HCT116 (cell line): ENCODE measurements around the gene SELENOW. TPM values are rescaled to one million over a fixed set of nuclear protein-coding genes. Genes with fewer than 3 reads are reported as not detected.

ENCODE experiments used
- ATAC-seq: fragments of 200-7000 bp; cut with Tn5 transposase; 2 replicates; pipeline ENCODE4 v1.9.1; 2020; ENCODE audit warnings: mild to moderate bottlenecking, moderate library complexity
- BruUV-seq: library from RNA; stranded (reverse); fragments of 400-500 nt; replicated peaks from 2 replicates; lab custom pipeline; 2021; lab: Mats Ljungman, UMichigan
- CTCF ChIA-PET: fragments of 300-600 bp; sonication (Branson Sonifier 250); formaldehyde crosslinking; loops from one replicate; lab custom pipeline; 2021; ENCODE audit warnings: antibody characterized with exemption; lab: Charles Lee
- POLR2A ChIA-PET: fragments of 300-600, 350-600 bp; sonication (Branson Sonifier 250); formaldehyde crosslinking; loops from one replicate; lab custom pipeline; 2021; ENCODE audit warnings: antibody characterized with exemption; lab: Charles Lee
- RAD21 ChIA-PET, 2 experiments: fragments of 300-600 bp; sonication (Branson Sonifier 250); formaldehyde crosslinking; loops; one replicate each; lab custom pipeline; 2023; ENCODE audit warnings: low total read pairs in 2 of 2; ENCODE audit not compliant: uncharacterized antibody in 2 of 2, unreplicated experiment in 2 of 2, low non-redundant PET in 1 of 2; lab: Charles Lee
- DNase-seq: peaks from one replicate; pipeline ENCODE4 v3.0.0-alpha.2; 2010; ENCODE audit warnings: low read depth, low spot score
- H2AFZ ChIP-seq: fragments of 200-600 bp; shearing (Covaris generic), sonication (generic); 2 replicates; pipeline ENCODE4 v1.6.1; 2017; ENCODE audit warnings: low read depth, mixed run types, mixed read lengths, antibody characterized with exemption, low read length; ENCODE audit not compliant: poor library complexity, severe bottlenecking
- H3K27ac ChIP-seq: 2 replicates; pipeline ENCODE4 v1.5.1; 2012; ENCODE audit warnings: low read depth, low read length
- H3K27me3 ChIP-seq: fragments of 200-600 bp; sonication (generic); 2 replicates; pipeline ENCODE4 v1.6.1; 2016; ENCODE audit warnings: mixed run types, low read length, mixed read lengths; ENCODE audit not compliant: insufficient read depth
- H3K36me3 ChIP-seq, 2 experiments: fragments of 200-500 bp in 1 of 2; fragments of 200-600 bp in 1 of 2; sonication (Bioruptor generic) in 1 of 2; sonication (generic) in 1 of 2; 2 replicates each; pipeline versions ENCODE4 v1.5.1 to v1.6.1; 2014 to 2016; ENCODE audit warnings: low read length in 2 of 2, inconsistent platforms in 1 of 2, mixed read lengths in 1 of 2, mixed run types in 1 of 2; ENCODE audit not compliant: insufficient read depth in 2 of 2, control insufficient read depth in 1 of 2
- H3K4me1 ChIP-seq, 2 experiments: fragments of 200-600 bp in 1 of 2; sonication (generic) in 1 of 2; 2 replicates each; pipeline versions ENCODE4 v1.5.1 to v1.6.1; 2012 to 2017; ENCODE audit warnings: low read length in 2 of 2, inconsistent platforms in 1 of 2, mild to moderate bottlenecking in 1 of 2, mixed read lengths in 1 of 2, mixed run types in 1 of 2, moderate library complexity in 1 of 2; ENCODE audit not compliant: insufficient read depth in 2 of 2, control insufficient read depth in 1 of 2
- H3K4me2 ChIP-seq: fragments of 200-600 bp; sonication (generic); 2 replicates; pipeline ENCODE4 v1.6.1; 2017; ENCODE audit warnings: mixed run types, low read length, mixed read lengths
- H3K4me3 ChIP-seq, 2 experiments: fragments of 200-600 bp in 1 of 2; sonication (generic) in 1 of 2; replicated peaks in 1 of 2; 2 replicates each; pipeline ENCODE4 v1.5.1; 2011 to 2016; ENCODE audit warnings: low read length in 2 of 2, control low read depth in 1 of 2, low read depth in 1 of 2, mild to moderate bottlenecking in 1 of 2, mixed read lengths in 1 of 2, mixed run types in 1 of 2
- H3K79me2 ChIP-seq: fragments of 200-600 bp; sonication (generic); 2 replicates; pipeline ENCODE4 v1.6.1; 2017; ENCODE audit warnings: mild to moderate bottlenecking, mixed run types, low read length, moderate library complexity, mixed read lengths; ENCODE audit not compliant: insufficient read depth
- H3K9ac ChIP-seq: fragments of 200-600 bp; sonication (generic); 2 replicates; pipeline ENCODE4 v1.6.1; 2016; ENCODE audit warnings: low read length, mixed read lengths
- H3K9me2 ChIP-seq: fragments of 200-600 bp; sonication (generic), shearing (Covaris generic); 2 replicates; pipeline ENCODE4 v1.6.1; 2017; ENCODE audit warnings: mixed run types, mild to moderate bottlenecking, moderate library complexity; ENCODE audit not compliant: insufficient read depth
- H3K9me3 ChIP-seq, 2 experiments: fragments of 200-500 bp in 1 of 2; fragments of 200-600 bp in 1 of 2; sonication (Bioruptor generic) in 1 of 2; sonication (generic) in 1 of 2; 2 replicates each; pipeline ENCODE4 v1.6.1; 2014 to 2017; ENCODE audit warnings: low read length in 2 of 2, mixed read lengths in 2 of 2, inconsistent platforms in 1 of 2, low read depth in 1 of 2, mild to moderate bottlenecking in 1 of 2, mixed run types in 1 of 2, moderate library complexity in 1 of 2; ENCODE audit not compliant: control insufficient read depth in 1 of 2, insufficient read depth in 1 of 2
- H4K20me1 ChIP-seq: fragments of 200-600 bp; sonication (generic), shearing (Covaris generic); 2 replicates; pipeline ENCODE4 v1.6.1; 2017; ENCODE audit warnings: mixed run types, mild to moderate bottlenecking, moderate library complexity; ENCODE audit not compliant: insufficient read depth
- ATF3 ChIP-seq: IDR thresholded peaks from 2 replicates; pipeline ENCODE4 v1.6.1; 2012
- EGR1 ChIP-seq: IDR thresholded peaks from 2 replicates; pipeline ENCODE4 v1.6.1; 2012; ENCODE audit warnings: low read depth
- EZH2 ChIP-seq: fragments of 200-600 bp; sonication (generic); IDR thresholded peaks from 2 replicates; pipeline ENCODE4 v1.6.1; 2017; ENCODE audit warnings: antibody characterized with exemption, mixed run types
- EZH2phosphoT487 ChIP-seq: fragments of 200-600 bp; IDR thresholded peaks from 2 replicates; pipeline ENCODE4 v1.6.1; 2018; ENCODE audit warnings: antibody characterized with exemption, borderline replicate concordance
- JUND ChIP-seq: IDR thresholded peaks from 2 replicates; pipeline ENCODE4 v1.6.1; 2012
- MAX ChIP-seq: IDR thresholded peaks from 2 replicates; pipeline ENCODE4 v1.6.1; 2012
- POLR2A ChIP-seq: IDR thresholded peaks from 2 replicates; pipeline ENCODE4 v1.7.0; 2011; ENCODE audit warnings: borderline replicate concordance; ENCODE audit not compliant: insufficient read depth, insufficient read length; ENCODE audit errors: extremely low read depth
- RAD21 ChIP-seq: IDR thresholded peaks from 2 replicates; pipeline ENCODE4 v1.6.1; 2012; ENCODE audit warnings: low read depth, mild to moderate bottlenecking
- SIN3A ChIP-seq: IDR thresholded peaks from 2 replicates; pipeline ENCODE4 v1.6.1; 2012; ENCODE audit warnings: low read depth
- SP1 ChIP-seq: IDR thresholded peaks from 2 replicates; pipeline ENCODE4 v1.6.1; 2012; ENCODE audit warnings: low read depth
- TCF7L2 ChIP-seq: IDR thresholded peaks from 2 replicates; pipeline ENCODE4 v1.7.0; 2011; ENCODE audit warnings: borderline replicate concordance, inconsistent platforms; ENCODE audit not compliant: insufficient read depth, insufficient read length; ENCODE audit errors: extremely low read depth
- ZBTB33 ChIP-seq: IDR thresholded peaks from 2 replicates; pipeline ENCODE4 v1.6.1; 2011; ENCODE audit warnings: mild to moderate bottlenecking, low read length, moderate library complexity; ENCODE audit not compliant: insufficient replicate concordance; ENCODE audit errors: extremely low read depth
- ZNF274 ChIP-seq: fragments of 200-500 bp; sonication (Bioruptor generic); IDR thresholded peaks from 2 replicates; pipeline ENCODE4 v1.6.1; 2014; ENCODE audit warnings: mild to moderate bottlenecking, low read depth, low read length, inconsistent platforms
- intact Hi-C: fragments of 100-400 bp; cut with micrococcal nuclease; formaldehyde crosslinking; loops from 2 replicates; pipeline ENCODE4 v1.10.0; 2022
- total RNA-seq: library from RNA; stranded (reverse); gene quantifications from one replicate; pipeline ENCODE4 v1.2.1, GENCODE V29; 2021; ENCODE audit not compliant: unreplicated experiment

The SELENOW gene
- total RNA-seq, 1 experiment from 2014 or later: 181 TPM

GRCh38 chr19:47730521-47730889 lies 48.0 kb upstream of the SELENOW start:
- intact Hi-C loops: no loop called here
- no peaks in the 10 kb centered on the region for H3K27me3 ChIP-seq
- no peaks in the 10 kb centered on the region for H3K9me2 ChIP-seq
- POLR2A ChIA-PET: interaction anchor here (1.3 kb wide), 1 partner anchor 18 kb away, joined by 4 read pairs; the partner anchor contains the start of gene EHD2
- RAD21 ChIA-PET: no interaction called here
- H3K9me3 ChIP-seq: no peaks in the 10 kb centered on the region
- CTCF ChIA-PET: interaction anchor here (9.2 kb wide), 1 partner anchor 18 kb away, joined by 62 read pairs; the partner anchor contains the start of gene EHD2
- H3K4me1 ChIP-seq: peaks cover 35 to 54% of the 10 kb centered on the region in 2 experiments
- ATAC-seq: no peak
- H2AFZ ChIP-seq: no peak overlapping the region
- H3K79me2 ChIP-seq: peaks cover 8% of the 10 kb centered on the region
- no peak for DNase-seq
- no peaks in the 10 kb centered on the region for H4K20me1 ChIP-seq
- peak overlapping the region; percentile 88 for H3K4me2 ChIP-seq
- TF ChIP-seq MAX: no peak
- no peak for TF ChIP-seq SP1
- no peak for TF ChIP-seq POLR2A
- TF ChIP-seq ZNF274: no peak
- no peak for TF ChIP-seq ATF3
- TF ChIP-seq EZH2phosphoT487: no peak
- no peak for TF ChIP-seq SIN3A
- no TSS peak for BruUV-seq
- no peak overlapping the region; the same call in 1 of the 2 replicates for H3K9ac ChIP-seq
- peak overlapping the region; percentile 98 for H3K27ac ChIP-seq
- H3K36me3 ChIP-seq: peaks cover 2 to 18% of the 10 kb centered on the region in 2 experiments; a peak in 3 of 4 replicates
- peak overlapping the region; percentile 49 to 58; a peak in 2 of 4 replicates for H3K4me3 ChIP-seq

- ATAC-seq (no peak), DNase-seq (no peak)
- Histone ChIP-seq H3K36me3 (peaks cover 2 to 14% of the 10 kb centered on the region in 2 experiments; a peak in 3 of 4 replicates), H3K27me3 (no peaks in the 10 kb centered on the region), H3K4me3 (no peak overlapping the region), H3K9me2 (no peaks in the 10 kb centered on the region), H3K4me1 (peaks cover 33 to 50% of the 10 kb centered on the region in 2 experiments), H4K20me1 (no peaks in the 10 kb centered on the region), H3K79me2 (peaks cover 8% of the 10 kb centered on the region), H3K9me3 (no peaks in the 10 kb centered on the region), H3K27ac (peak overlapping the region; percentile 98; the same call in 1 of the 2 replicates), H3K9ac (no peak overlapping the region), H3K4me2 (peak overlapping the region; percentile 88; the same call in 1 of the 2 replicates), H2AFZ (no peak overlapping the region)
- intact Hi-C loops: no loop called here
- CTCF ChIA-PET: no interaction called here
- POLR2A ChIA-PET: no interaction called here
- no TSS peak for BruUV-seq
- no peak for TF ChIP-seq TCF7L2
- no peak for TF ChIP-seq JUND
- no peak for TF ChIP-seq ZBTB33
- TF ChIP-seq EZH2: no peak
- TF ChIP-seq EGR1: no peak
- TF ChIP-seq RAD21: no peak
- RAD21 ChIA-PET: no interaction called here
These were observed 47.6 kb upstream of the SELENOW start for GRCh38 chr19:47730910-47731309.
